LoVo (cell line): ENCODE data around the gene MXRA5.
"Not testable (repeated sequence)": the region's sequence is repeated elsewhere in the genome, so short reads cannot be mapped to it uniquely, and the experiment has no call there.

Experiments
- DNase-seq: peaks from one replicate; pipeline ENCODE4 v3.0.0-alpha.2; 2016; ENCODE audit warnings: low spot score

MXRA5 gene

GRCh38 chrX:3343569-3343968 is 2.9 kb downstream of the MXRA5 start:
- not testable (repeated sequence) for DNase-seq

- DNase-seq, result no peak
Observed at GRCh38 chrX:3340016-3340415, 6.4 kb downstream of the MXRA5 start.

GRCh38 chrX:3326681-3327080 is 19.8 kb downstream of the MXRA5 start:
- no peak for DNase-seq

GRCh38 chrX:3320471-3321046 is 25.9 kb downstream of the MXRA5 start:
- no peak for DNase-seq

GRCh38 chrX:3317191-3317718 is 29.2 kb downstream of the MXRA5 start:
- no peak for DNase-seq

GRCh38 chrX:3312109-3312508 is 34.3 kb downstream of the MXRA5 start:
- no peak for DNase-seq

- no peak for DNase-seq
Observed at GRCh38 chrX:3307881-3308280, 38.6 kb downstream of the MXRA5 start.

- no peak for DNase-seq
Observed at GRCh38 chrX:3299636-3300035, 46.8 kb downstream of the MXRA5 start.

- DNase-seq, result no peak
Observed at GRCh38 chrX:3295731-3296130, 50.7 kb downstream of the MXRA5 start.

GRCh38 chrX:3293251-3293650 is 53.2 kb downstream of the MXRA5 start:
- DNase-seq, result no peak

GRCh38 chrX:3290561-3290960 is 55.9 kb downstream of the MXRA5 start:
- DNase-seq, result no peak

- peak; percentile 21 for DNase-seq
Observed at GRCh38 chrX:3286196-3286945, 60.1 kb downstream of the MXRA5 start.

- no peak for DNase-seq
Observed at GRCh38 chrX:3280706-3281105, 65.7 kb downstream of the MXRA5 start.

GRCh38 chrX:3273668-3274067 is 72.8 kb downstream of the MXRA5 start:
- not testable (repeated sequence) for DNase-seq

GRCh38 chrX:3271834-3272186 is 74.6 kb downstream of the MXRA5 start:
- DNase-seq, result no peak

- no peak for DNase-seq
Observed at GRCh38 chrX:3271183-3271833, 75.1 kb downstream of the MXRA5 start.

- DNase-seq, result no peak
Observed at GRCh38 chrX:3268829-3269228, 77.6 kb downstream of the MXRA5 start.

GRCh38 chrX:3263681-3264126 is 82.7 kb downstream of the MXRA5 start:
- no peak for DNase-seq

- DNase-seq, result peak; percentile 5
Observed at GRCh38 chrX:3262901-3263300, 83.6 kb downstream of the MXRA5 start.
